HAP-1 (cell line): ENCODE measurements around the gene POMGNT2.

Experiments
- DNase-seq, 2 experiments: peaks; one replicate each; pipeline ENCODE4 v3.0.0-alpha.2; 2016 to 2020; ENCODE audit warnings: low spot score in 2 of 2
- H3K27me3 ChIP-seq: fragments of 250-450 bp; sonication (Bioruptor Pico); 2 replicates; pipeline ENCODE4 v1.5.1; 2020; ENCODE audit warnings: low read depth, mild to moderate bottlenecking, moderate library complexity
- H3K36me3 ChIP-seq: fragments of 250-450 bp; sonication (Bioruptor Pico); replicated peaks from 2 replicates; pipeline ENCODE4 v1.5.1; 2020; ENCODE audit warnings: mild to moderate bottlenecking
- H3K4me1 ChIP-seq: fragments of 250-450 bp; sonication (Bioruptor Pico); 2 replicates; pipeline ENCODE4 v1.5.1; 2020; ENCODE audit warnings: mild to moderate bottlenecking
- H3K4me3 ChIP-seq: fragments of 250-450 bp; sonication (Bioruptor Pico); 2 replicates; pipeline ENCODE4 v1.5.1; 2020; ENCODE audit warnings: mild to moderate bottlenecking, moderate library complexity
- H3K9me3 ChIP-seq: fragments of 250-450 bp; sonication (Bioruptor Pico); 2 replicates; pipeline ENCODE4 v1.5.1; 2020; ENCODE audit warnings: mild to moderate bottlenecking, moderate library complexity
- in situ Hi-C: fragments of 300-500 bp; cut with MboI; formaldehyde crosslinking; loops from 3 replicates; pipeline ENCODE4 v1.14.3; 2020; ENCODE audit warnings: low sequenced_read_pairs, inconsistent platforms, mixed read lengths

POMGNT2 gene

GRCh38 chr3:43123895-43124294 lies 18.0 kb upstream of the POMGNT2 start:
- DNase-seq = no peak
- H3K27me3 ChIP-seq = no peaks in the 10 kb centered on the region
- H3K4me3 ChIP-seq = no peak overlapping the region
- no peaks in the 10 kb centered on the region for H3K36me3 ChIP-seq
- in situ Hi-C loops = no loop called here
- no peaks in the 10 kb centered on the region for H3K9me3 ChIP-seq
- H3K4me1 ChIP-seq = no peaks in the 10 kb centered on the region

DNA sequence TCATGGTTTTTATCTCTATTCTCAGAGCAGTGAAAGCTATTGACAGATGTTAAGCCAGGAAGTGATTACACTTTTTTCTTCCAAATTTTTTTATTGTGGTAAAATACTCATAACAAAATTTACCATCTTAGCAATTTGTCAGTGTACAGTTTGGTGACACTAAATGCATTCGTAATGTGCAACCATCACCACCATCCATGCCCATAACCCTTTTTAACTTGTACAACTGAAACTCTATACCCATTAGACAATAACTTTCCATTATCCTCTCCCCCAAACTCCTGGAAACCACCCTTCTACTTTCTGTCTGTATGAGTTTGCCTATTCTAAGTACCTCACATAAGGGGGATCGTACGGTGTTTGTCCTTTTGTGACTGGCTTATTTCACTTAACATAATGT lies 15.1 kb upstream of the POMGNT2 start:
- Histone ChIP-seq H3K4me3 (no peak overlapping the region), H3K4me1 (no peaks in the 10 kb centered on the region), H3K36me3 (no peaks in the 10 kb centered on the region), H3K9me3 (no peaks in the 10 kb centered on the region), H3K27me3 (no peaks in the 10 kb centered on the region)
- no peak for DNase-seq
- in situ Hi-C loops = no loop called here

- H3K27me3 ChIP-seq = no peaks in the 10 kb centered on the region
- no peak overlapping the region for H3K4me3 ChIP-seq
- in situ Hi-C loops = no loop called here
- no peak for DNase-seq
- no peaks in the 10 kb centered on the region for H3K36me3 ChIP-seq
- no peaks in the 10 kb centered on the region for H3K4me1 ChIP-seq
- no peaks in the 10 kb centered on the region for H3K9me3 ChIP-seq
These were observed 11.4 kb upstream of the POMGNT2 start for GRCh38 chr3:43117257-43117656.

GRCh38 chr3:43113671-43114070 lies 7.8 kb upstream of the POMGNT2 start:
- Histone ChIP-seq H3K36me3 (no peaks in the 10 kb centered on the region), H3K4me3 (no peak overlapping the region), H3K4me1 (no peaks in the 10 kb centered on the region), H3K9me3 (no peaks in the 10 kb centered on the region), H3K27me3 (no peaks in the 10 kb centered on the region)
- no peak for DNase-seq
- in situ Hi-C loops = no loop called here

GRCh38 chr3:43106293-43106628 lies 382 bp upstream of the POMGNT2 start:
- Histone ChIP-seq H3K27me3 (no peaks in the 10 kb centered on the region), H3K4me1 (peaks cover 6% of the 10 kb centered on the region), H3K4me3 (peak overlapping the region; percentile 66), H3K36me3 (no peaks in the 10 kb centered on the region), H3K9me3 (no peaks in the 10 kb centered on the region)
- in situ Hi-C loops = no loop called here
- DNase-seq = peak in 1 of 2 experiments; percentile 13

DNA sequence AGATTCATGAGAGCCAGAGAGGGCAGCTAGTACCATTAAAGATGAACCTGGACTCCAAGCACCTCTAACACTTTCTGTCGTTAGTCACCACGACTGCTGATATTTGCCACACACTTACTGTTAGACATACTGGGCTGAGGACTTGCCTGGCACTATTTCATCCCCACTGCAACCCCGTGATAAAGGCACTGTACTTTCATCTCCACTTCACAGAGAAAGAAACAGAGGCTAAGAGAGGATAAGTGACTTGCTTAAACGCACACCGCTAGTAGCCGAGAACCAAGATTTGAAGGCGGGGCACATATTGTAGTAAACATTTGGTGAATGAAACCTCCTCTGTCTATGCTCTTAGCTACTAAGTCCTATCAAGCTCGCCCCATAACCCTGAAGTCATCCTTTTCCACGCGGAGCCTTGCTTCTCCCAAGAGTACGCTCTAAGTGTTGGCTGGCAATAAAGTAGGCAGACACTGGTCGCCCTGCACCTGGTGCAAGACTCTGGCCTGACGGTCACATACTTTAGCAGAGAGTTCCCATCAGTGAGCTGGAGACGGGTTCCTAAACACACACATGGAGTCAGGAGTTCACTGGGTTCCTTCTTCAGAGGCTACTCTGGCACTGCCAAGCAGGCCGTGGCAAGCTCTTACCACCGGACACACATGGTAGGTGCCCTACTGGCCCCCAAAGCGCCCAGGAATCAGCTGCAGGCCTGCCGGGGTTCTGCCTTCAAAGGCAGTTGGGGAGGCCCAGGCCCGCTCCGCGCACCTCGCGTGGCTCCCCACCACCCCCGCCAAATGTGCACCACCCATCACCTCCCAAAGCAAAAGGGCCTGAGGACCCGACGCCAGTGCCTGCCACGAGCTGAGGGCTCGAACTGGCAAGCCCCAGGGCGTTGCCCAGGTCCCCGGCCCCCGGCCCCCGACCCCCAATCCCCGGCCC lies 951 bp downstream of the POMGNT2 start:
- Histone ChIP-seq H3K27me3 (no peaks in the 10 kb centered on the region), H3K4me3 (peak overlapping the region; percentile 66), H3K4me1 (peaks cover 6% of the 10 kb centered on the region), H3K36me3 (no peaks in the 10 kb centered on the region), H3K9me3 (no peaks in the 10 kb centered on the region)
- in situ Hi-C loops = no loop called here
- DNase-seq = no peak

- in situ Hi-C loops = no loop called here
- DNase-seq = no peak
- Histone ChIP-seq H3K27me3 (no peaks in the 10 kb centered on the region), H3K4me3 (no peak overlapping the region), H3K36me3 (no peaks in the 10 kb centered on the region), H3K9me3 (no peaks in the 10 kb centered on the region), H3K4me1 (peaks cover 6% of the 10 kb centered on the region)
These were observed 1.8 kb downstream of the POMGNT2 start for GRCh38 chr3:43104039-43104438.

- in situ Hi-C loops = no loop called here
- Histone ChIP-seq H3K9me3 (no peaks in the 10 kb centered on the region), H3K4me3 (no peak overlapping the region), H3K36me3 (no peaks in the 10 kb centered on the region), H3K4me1 (peaks cover 6% of the 10 kb centered on the region), H3K27me3 (no peaks in the 10 kb centered on the region)
- DNase-seq = no peak
These were observed 3.0 kb downstream of the POMGNT2 start for GRCh38 chr3:43102773-43103480.

DNA sequence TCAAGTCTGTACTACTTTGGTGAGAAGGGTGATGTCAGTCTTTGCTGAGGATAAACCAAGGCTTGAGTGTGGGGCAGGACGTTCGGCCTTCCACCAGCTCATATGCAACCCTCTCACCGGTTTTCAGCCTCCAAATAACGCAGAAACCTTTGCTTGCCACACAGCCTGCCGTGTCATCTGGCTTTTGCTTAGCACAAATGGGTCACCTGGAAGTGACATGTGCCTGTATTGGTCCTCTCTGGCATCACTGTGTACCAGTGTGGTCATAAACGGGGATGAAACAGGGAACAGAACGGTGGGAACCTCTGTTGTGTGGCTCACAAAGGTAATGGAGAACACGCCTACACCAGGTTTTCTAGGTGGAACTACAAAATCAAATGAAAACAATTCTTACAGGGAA lies 7.1 kb downstream of the POMGNT2 start:
- Histone ChIP-seq H3K27me3 (no peaks in the 10 kb centered on the region), H3K9me3 (no peaks in the 10 kb centered on the region), H3K4me1 (no peaks in the 10 kb centered on the region), H3K36me3 (no peaks in the 10 kb centered on the region), H3K4me3 (no peak overlapping the region)
- in situ Hi-C loops = no loop called here
- DNase-seq = no peak

DNA sequence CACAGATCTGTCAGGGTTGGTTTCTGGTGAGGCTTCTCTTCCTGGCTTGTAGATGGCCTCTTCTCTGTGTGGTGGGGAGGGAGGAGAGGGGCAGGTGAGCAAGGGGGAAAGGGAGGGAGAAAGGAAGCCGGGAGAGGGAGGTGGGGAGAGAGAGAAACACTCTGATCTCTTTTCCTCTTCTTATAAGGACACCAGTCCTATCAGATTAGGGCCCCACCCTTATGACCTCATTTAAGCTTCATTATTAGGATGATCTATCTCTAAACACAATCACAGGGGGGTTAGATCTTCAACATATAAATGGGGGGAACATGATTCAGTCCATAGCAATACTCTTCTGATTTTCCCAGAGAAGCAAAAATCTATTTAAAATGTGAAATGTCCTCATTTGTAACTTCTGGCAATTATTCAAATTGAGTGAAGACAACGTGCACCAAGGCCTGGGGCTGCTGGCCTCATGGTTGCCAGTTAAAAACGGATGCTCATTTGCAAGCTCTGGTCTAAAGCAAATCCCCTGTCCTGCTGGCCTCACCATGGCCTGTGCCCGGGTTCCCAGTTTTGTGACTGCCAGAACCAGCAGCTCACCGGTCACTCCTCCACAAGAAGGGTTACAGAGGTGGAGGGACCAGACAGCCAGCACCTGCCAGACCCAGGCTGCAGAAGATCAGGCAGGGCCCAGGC lies 8.3 kb downstream of the POMGNT2 start:
- Histone ChIP-seq H3K4me3 (no peak overlapping the region), H3K9me3 (no peaks in the 10 kb centered on the region), H3K27me3 (no peaks in the 10 kb centered on the region), H3K36me3 (no peaks in the 10 kb centered on the region), H3K4me1 (no peaks in the 10 kb centered on the region)
- no peak for DNase-seq
- in situ Hi-C loops = no loop called here

DNA sequence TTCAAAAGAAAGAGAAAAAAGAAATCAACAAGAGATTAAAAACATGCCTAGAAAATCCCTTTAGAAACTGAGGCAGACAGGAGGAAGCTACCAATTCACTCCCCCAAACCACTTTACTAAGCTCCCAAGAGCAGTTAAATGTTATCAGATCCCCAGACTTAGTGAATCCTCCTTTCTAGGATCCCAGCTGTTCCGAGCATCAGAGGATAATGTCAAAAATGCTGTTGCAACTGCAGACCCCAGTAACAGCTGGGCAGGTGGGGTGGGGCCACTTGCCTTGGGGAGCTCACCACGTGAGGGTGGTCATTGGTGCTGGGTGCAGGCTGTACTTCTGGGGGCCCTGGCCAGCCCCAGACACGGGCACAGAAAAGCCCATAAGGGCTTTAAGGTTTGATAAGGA lies 9.1 kb downstream of the POMGNT2 start:
- Histone ChIP-seq H3K36me3 (no peaks in the 10 kb centered on the region), H3K27me3 (no peaks in the 10 kb centered on the region), H3K4me3 (no peak overlapping the region), H3K4me1 (no peaks in the 10 kb centered on the region), H3K9me3 (no peaks in the 10 kb centered on the region)
- DNase-seq = no peak
- in situ Hi-C loops = no loop called here

DNA sequence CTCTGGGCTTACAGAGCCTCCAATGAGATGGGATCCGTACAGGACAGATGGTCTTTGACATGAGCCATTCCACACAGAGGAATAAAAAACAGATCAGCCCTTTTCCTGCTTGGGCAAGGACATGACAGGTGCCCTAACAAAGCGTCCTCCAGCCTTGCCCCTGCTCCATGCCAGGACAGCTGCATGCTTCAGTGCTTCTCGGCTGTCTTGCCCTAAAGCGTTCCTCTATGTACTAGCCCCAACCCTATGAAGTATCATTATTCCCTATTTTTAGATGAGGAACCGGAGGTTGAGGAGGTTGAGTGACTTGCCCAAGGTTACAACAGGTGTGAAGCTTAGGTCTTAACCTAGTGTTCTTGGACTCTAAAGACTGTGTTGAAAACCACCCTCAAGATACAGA lies 10.5 kb downstream of the POMGNT2 start:
- no peak overlapping the region for H3K4me3 ChIP-seq
- H3K9me3 ChIP-seq = no peaks in the 10 kb centered on the region
- no peaks in the 10 kb centered on the region for H3K27me3 ChIP-seq
- DNase-seq = no peak
- H3K4me1 ChIP-seq = no peaks in the 10 kb centered on the region
- H3K36me3 ChIP-seq = no peaks in the 10 kb centered on the region
- in situ Hi-C loops = no loop called here

- DNase-seq = no peak
- in situ Hi-C loops = no loop called here
- no peaks in the 10 kb centered on the region for H3K36me3 ChIP-seq
These were observed 11.0 kb downstream of the POMGNT2 start for GRCh38 chr3:43094851-43095250.

DNA sequence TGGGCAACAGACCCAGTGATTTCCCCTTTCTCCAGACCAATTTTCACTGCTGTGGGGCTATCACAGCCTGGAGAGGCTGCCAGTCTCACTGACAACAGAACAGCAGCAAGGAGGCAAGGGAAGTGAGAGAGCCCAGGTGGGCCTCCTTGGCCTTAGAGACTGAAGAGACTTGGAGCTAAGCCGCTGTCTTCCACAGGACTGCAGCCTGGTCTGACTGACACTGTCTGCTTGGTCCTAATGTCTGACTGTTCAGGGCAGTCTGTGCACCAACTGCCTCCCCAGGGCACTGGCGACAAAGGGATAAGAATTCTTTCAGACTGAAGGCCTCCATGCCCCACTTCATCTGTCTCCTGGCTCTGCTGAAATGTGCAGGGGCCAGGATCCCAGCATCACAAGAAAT lies 11.5 kb downstream of the POMGNT2 start:
- no peak for DNase-seq
- Histone ChIP-seq H3K36me3 (no peaks in the 10 kb centered on the region), H3K27me3 (no peaks in the 10 kb centered on the region), H3K9me3 (no peaks in the 10 kb centered on the region), H3K4me3 (no peak overlapping the region), H3K4me1 (no peaks in the 10 kb centered on the region)
- in situ Hi-C loops = no loop called here

More at GRCh38 chr3:43094851-43095250, 11.0 kb downstream of the POMGNT2 start:
- H3K9me3 ChIP-seq = no peaks in the 10 kb centered on the region
- no peak overlapping the region for H3K4me3 ChIP-seq
- no peaks in the 10 kb centered on the region for H3K27me3 ChIP-seq
- no peaks in the 10 kb centered on the region for H3K4me1 ChIP-seq
